Liver (tissue), 3 donors: ENCODE measurements around the gene MIEF1.

Experiments used
- CTCF ChIP-seq: fragments of 150-350 bp; IDR thresholded peaks from 2 replicates; pipeline ENCODE4 v1.5.1; 2017; ENCODE audit warnings: improper control_type of control experiment, low read depth, low read length; ENCODE audit not compliant: missing input control
- FOXA1 ChIP-seq: IDR thresholded peaks from 2 replicates; pipeline ENCODE4 v1.6.1; 2016; ENCODE audit warnings: antibody characterized with exemption
- RAD21 ChIP-seq, 2 donors: IDR thresholded peaks; 2 replicates each; pipeline ENCODE4 v1.6.1; 2016; ENCODE audit warnings: antibody characterized with exemption in 2 of 2, mild to moderate bottlenecking in 2 of 2
- YY1 ChIP-seq: IDR thresholded peaks from 2 replicates; pipeline ENCODE4 v1.6.1; 2016; ENCODE audit warnings: antibody characterized with exemption, mild to moderate bottlenecking
- donor health status: healthy.
- donor health status: healthy.

GRCh38 chr22:39462443-39463221 lies 39.5 kb upstream of the MIEF1 start:
- TF ChIP-seq CTCF (no peak), FOXA1 (no peak), YY1 (no peak), RAD21 (IDR thresholded peaks at IDR 0.05) (no peak)
